ENCODE data around the gene NELFCD.

Gene NELFCD

DNA sequence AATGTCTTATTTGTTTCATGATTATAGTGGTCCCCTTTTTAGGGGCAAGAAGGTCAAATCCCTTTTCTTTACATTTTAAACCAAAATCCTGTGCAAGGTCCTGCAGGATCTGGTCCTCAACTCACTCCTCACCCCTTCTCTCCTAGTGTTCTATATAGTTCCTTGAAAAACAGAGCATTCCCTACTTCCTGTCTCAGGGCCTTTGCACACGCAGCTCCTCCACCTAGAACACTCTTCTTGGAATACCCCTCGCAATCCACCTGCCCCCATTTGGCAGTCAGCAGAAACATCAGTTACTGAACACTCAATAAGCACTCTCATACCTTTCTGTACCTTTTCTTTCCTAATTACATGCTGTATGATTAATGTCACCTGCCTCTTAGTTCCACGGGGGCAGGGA is 54.3 kb downstream of the NELFCD start:
- H2BK5ac ChIP-seq (ENCODE audit: low read depth, low read length, poor library complexity, severe bottlenecking) = no peak overlapping the region
- H3K23ac ChIP-seq (ENCODE audit: low read length in 2 of 2) = no peak overlapping the region
- peaks cover 6% of the 10 kb centered on the region for H3K4me1 ChIP-seq (ENCODE audit: control insufficient read depth, insufficient read depth, low read depth, low read length)
- H3K9me3 ChIP-seq (ENCODE audit: control insufficient read depth, low read length) = no peaks in the 10 kb centered on the region
- no peak overlapping the region for H2BK120ac ChIP-seq (ENCODE audit: low read depth, low read length)
- WGBS = 97% methylated on average over 3 of the region's 3 CpGs
- no peak overlapping the region for H3K9ac ChIP-seq (ENCODE audit: low read length)
- no peak overlapping the region for H2AFZ ChIP-seq (ENCODE audit: low read depth, low read length)
- peaks cover 5% of the 10 kb centered on the region for H3K79me1 ChIP-seq (replicated peaks; ENCODE audit: low read length, poor library complexity, severe bottlenecking)
- no peak overlapping the region for H3K4me2 ChIP-seq (ENCODE audit: low read length, poor library complexity, severe bottlenecking)
- no peak overlapping the region for H3K14ac ChIP-seq (ENCODE audit: low read length in 2 of 2)
- H2BK15ac ChIP-seq (ENCODE audit: low read depth, poor library complexity, severe bottlenecking) = no peak overlapping the region
- H3K4me3 ChIP-seq (ENCODE audit: insufficient read depth in 1 of 2, low read depth in 1 of 2, low read length in 2 of 2) = no peak overlapping the region
- no peak overlapping the region for H4K91ac ChIP-seq (ENCODE audit: low read length)
- no peak for DNase-seq
- H2AK5ac ChIP-seq (ENCODE audit: low read length, severe bottlenecking) = no peak overlapping the region
- H4K8ac ChIP-seq (ENCODE audit: low read length) = no peak overlapping the region
- H3K4ac ChIP-seq (ENCODE audit: low read depth in 1 of 2, low read length in 2 of 2) = no peak overlapping the region
- peaks cover 13 to 55% of the 10 kb centered on the region in 2 experiments for H3K36me3 ChIP-seq (ENCODE audit: control insufficient read depth in 1 of 2, insufficient read depth in 2 of 2, low read depth in 1 of 2, low read length in 2 of 2)
- H3K27me3 ChIP-seq (ENCODE audit: control insufficient read depth in 1 of 2, insufficient read depth in 1 of 2, low read length in 2 of 2) = no peaks in the 10 kb centered on the region
- no peak overlapping the region for H3K18ac ChIP-seq (ENCODE audit: low read depth in 1 of 2, low read length in 2 of 2)
- no peak overlapping the region for H2BK12ac ChIP-seq (ENCODE audit: low read length in 2 of 2)
- no peak overlapping the region for H3K27ac ChIP-seq (ENCODE audit: low read length, poor library complexity, severe bottlenecking)

DNA sequence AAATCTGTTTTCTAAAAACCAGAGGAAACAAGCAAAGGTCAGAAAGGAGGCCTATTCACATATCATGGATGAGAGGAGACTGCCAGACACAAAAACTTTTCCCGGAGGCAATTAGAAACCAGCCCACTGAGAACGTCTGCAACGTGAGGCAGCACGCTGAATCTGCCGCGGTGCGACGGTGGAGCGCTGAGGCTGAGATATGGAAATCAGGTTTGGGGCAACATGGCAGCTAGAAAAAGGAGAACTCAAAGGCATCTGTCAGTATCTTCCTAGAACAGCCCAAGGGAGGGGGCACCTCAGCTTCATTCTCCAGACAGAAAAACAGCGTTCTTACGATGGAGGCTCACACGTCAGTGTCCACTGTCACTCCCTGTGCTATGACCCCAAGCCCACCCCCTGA is 56.3 kb downstream of the NELFCD start:
- no peak overlapping the region for H3K23ac ChIP-seq (ENCODE audit: low read length in 2 of 2)
- H4K8ac ChIP-seq (ENCODE audit: low read length) = no peak overlapping the region
- no peak overlapping the region for H2BK120ac ChIP-seq (ENCODE audit: low read depth, low read length)
- no peak for DNase-seq
- peaks cover 5% of the 10 kb centered on the region for H3K79me1 ChIP-seq (replicated peaks; ENCODE audit: low read length, poor library complexity, severe bottlenecking)
- H3K4me3 ChIP-seq (ENCODE audit: insufficient read depth in 1 of 2, low read depth in 1 of 2, low read length in 2 of 2) = no peak overlapping the region
- H3K18ac ChIP-seq (ENCODE audit: low read depth in 1 of 2, low read length in 2 of 2) = no peak overlapping the region
- H3K9me3 ChIP-seq (ENCODE audit: control insufficient read depth, low read length) = no peaks in the 10 kb centered on the region
- no peak overlapping the region for H3K4ac ChIP-seq (ENCODE audit: low read depth in 1 of 2, low read length in 2 of 2)
- H4K91ac ChIP-seq (ENCODE audit: low read length) = peak overlapping the region; percentile 28
- no peak overlapping the region for H2BK15ac ChIP-seq (ENCODE audit: low read depth, poor library complexity, severe bottlenecking)
- no peak overlapping the region for H3K9ac ChIP-seq (ENCODE audit: low read length)
- H3K27ac ChIP-seq (ENCODE audit: low read length, poor library complexity, severe bottlenecking) = no peak overlapping the region
- H2BK12ac ChIP-seq (ENCODE audit: low read length in 2 of 2) = no peak overlapping the region
- no peak overlapping the region for H2BK5ac ChIP-seq (ENCODE audit: low read depth, low read length, poor library complexity, severe bottlenecking)
- no peak overlapping the region for H3K14ac ChIP-seq (ENCODE audit: low read length in 2 of 2)
- no peak overlapping the region for H3K4me2 ChIP-seq (ENCODE audit: low read length, poor library complexity, severe bottlenecking)
- no peak overlapping the region for H2AFZ ChIP-seq (ENCODE audit: low read depth, low read length)
- no peaks in the 10 kb centered on the region for H3K4me1 ChIP-seq (ENCODE audit: control insufficient read depth, insufficient read depth, low read depth, low read length)
- WGBS = 96% methylated on average over 12 of the region's 12 CpGs
- H2AK5ac ChIP-seq (ENCODE audit: low read length, severe bottlenecking) = no peak overlapping the region
- H3K27me3 ChIP-seq (ENCODE audit: control insufficient read depth in 1 of 2, insufficient read depth in 1 of 2, low read length in 2 of 2) = no peaks in the 10 kb centered on the region
- peaks cover 13 to 61% of the 10 kb centered on the region in 2 experiments for H3K36me3 ChIP-seq (ENCODE audit: control insufficient read depth in 1 of 2, insufficient read depth in 2 of 2, low read depth in 1 of 2, low read length in 2 of 2)

DNA sequence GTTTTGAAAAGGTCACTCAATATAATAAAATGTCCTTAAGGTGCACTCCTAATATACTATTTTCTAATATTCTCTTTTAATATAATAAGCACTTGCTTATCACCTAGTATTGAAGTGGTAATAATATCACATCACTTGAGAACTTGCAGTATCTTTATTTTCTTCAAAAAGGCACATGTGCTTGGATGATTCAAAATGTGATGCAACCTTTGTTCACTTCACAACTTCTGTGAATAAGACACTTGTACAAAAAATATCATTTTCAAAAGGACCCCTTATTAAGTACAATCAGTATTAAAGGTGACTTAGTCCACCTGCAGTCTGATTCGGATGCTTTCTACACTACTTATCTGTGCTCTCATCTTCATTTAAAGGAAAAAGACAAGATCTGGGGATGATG is 58.2 kb downstream of the NELFCD start:
- no peak overlapping the region for H4K8ac ChIP-seq (ENCODE audit: low read length)
- H2BK15ac ChIP-seq (ENCODE audit: low read depth, poor library complexity, severe bottlenecking) = no peak overlapping the region
- H2BK5ac ChIP-seq (ENCODE audit: low read depth, low read length, poor library complexity, severe bottlenecking) = no peak overlapping the region
- H3K4me1 ChIP-seq (ENCODE audit: control insufficient read depth, insufficient read depth, low read depth, low read length) = peaks cover 5% of the 10 kb centered on the region
- H3K23ac ChIP-seq (ENCODE audit: low read length in 2 of 2) = no peak overlapping the region
- H3K4me3 ChIP-seq (ENCODE audit: insufficient read depth in 1 of 2, low read depth in 1 of 2, low read length in 2 of 2) = no peak overlapping the region
- no peak overlapping the region for H3K18ac ChIP-seq (ENCODE audit: low read depth in 1 of 2, low read length in 2 of 2)
- H2BK120ac ChIP-seq (ENCODE audit: low read depth, low read length) = no peak overlapping the region
- peaks cover 13 to 52% of the 10 kb centered on the region in 2 experiments for H3K36me3 ChIP-seq (ENCODE audit: control insufficient read depth in 1 of 2, insufficient read depth in 2 of 2, low read depth in 1 of 2, low read length in 2 of 2)
- H3K4ac ChIP-seq (ENCODE audit: low read depth in 1 of 2, low read length in 2 of 2) = no peak overlapping the region
- H3K27ac ChIP-seq (ENCODE audit: low read length, poor library complexity, severe bottlenecking) = no peak overlapping the region
- no peak overlapping the region for H3K14ac ChIP-seq (ENCODE audit: low read length in 2 of 2)
- H3K9ac ChIP-seq (ENCODE audit: low read length) = peak overlapping the region; percentile 3
- DNase-seq = no peak
- H2AFZ ChIP-seq (ENCODE audit: low read depth, low read length) = no peak overlapping the region
- no peak overlapping the region for H3K4me2 ChIP-seq (ENCODE audit: low read length, poor library complexity, severe bottlenecking)
- no peak overlapping the region for H4K91ac ChIP-seq (ENCODE audit: low read length)
- no peak overlapping the region for H2AK5ac ChIP-seq (ENCODE audit: low read length, severe bottlenecking)
- H3K79me1 ChIP-seq (replicated peaks; ENCODE audit: low read length, poor library complexity, severe bottlenecking) = peaks cover 5% of the 10 kb centered on the region
- no peak overlapping the region for H2BK12ac ChIP-seq (ENCODE audit: low read length in 2 of 2)
- H3K9me3 ChIP-seq (ENCODE audit: control insufficient read depth, low read length) = no peaks in the 10 kb centered on the region
- H3K27me3 ChIP-seq (ENCODE audit: control insufficient read depth in 1 of 2, insufficient read depth in 1 of 2, low read length in 2 of 2) = no peaks in the 10 kb centered on the region
- WGBS = 100% methylated on average over 1 of the region's 1 CpG

DNA sequence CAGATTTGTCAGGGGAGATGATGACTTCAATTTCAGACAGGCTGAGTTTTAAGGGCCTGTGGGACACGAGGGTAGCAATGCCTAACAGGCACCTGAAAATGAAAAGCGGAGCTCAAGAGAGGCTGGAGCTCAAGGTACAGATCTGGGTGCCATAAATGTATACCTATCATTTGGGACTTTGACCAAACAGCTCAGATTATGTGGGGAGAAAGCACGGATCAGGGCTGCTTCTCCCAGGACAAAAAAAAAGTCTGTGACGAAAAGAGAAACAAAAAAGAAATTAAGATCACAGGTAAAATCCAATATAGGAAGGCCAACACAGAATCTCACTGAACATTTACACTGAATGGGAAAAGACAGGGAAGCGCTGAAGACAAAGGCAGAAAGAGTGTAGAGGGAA is 59.6 kb downstream of the NELFCD start:
- DNase-seq = no peak
- Histone ChIP-seq H2BK12ac (ENCODE audit: low read length in 2 of 2) (no peak overlapping the region), H3K79me1 (replicated peaks; ENCODE audit: low read length, poor library complexity, severe bottlenecking) (peaks cover 4% of the 10 kb centered on the region), H3K27ac (ENCODE audit: low read length, poor library complexity, severe bottlenecking) (no peak overlapping the region), H2AFZ (ENCODE audit: low read depth, low read length) (no peak overlapping the region), H3K23ac (ENCODE audit: low read length in 2 of 2) (no peak overlapping the region), H3K4me1 (ENCODE audit: control insufficient read depth, insufficient read depth, low read depth, low read length) (peaks cover 5% of the 10 kb centered on the region), H3K9me3 (ENCODE audit: control insufficient read depth, low read length) (no peaks in the 10 kb centered on the region), H2BK120ac (ENCODE audit: low read depth, low read length) (no peak overlapping the region), H3K27me3 (ENCODE audit: control insufficient read depth in 1 of 2, insufficient read depth in 1 of 2, low read length in 2 of 2) (no peaks in the 10 kb centered on the region), H4K8ac (ENCODE audit: low read length) (no peak overlapping the region), H2AK5ac (ENCODE audit: low read length, severe bottlenecking) (no peak overlapping the region), H3K4me2 (ENCODE audit: low read length, poor library complexity, severe bottlenecking) (no peak overlapping the region), H3K18ac (ENCODE audit: low read depth in 1 of 2, low read length in 2 of 2) (no peak overlapping the region), H3K9ac (ENCODE audit: low read length) (no peak overlapping the region), H2BK15ac (ENCODE audit: low read depth, poor library complexity, severe bottlenecking) (no peak overlapping the region), H3K4ac (ENCODE audit: low read depth in 1 of 2, low read length in 2 of 2) (no peak overlapping the region), H3K4me3 (ENCODE audit: insufficient read depth in 1 of 2, low read depth in 1 of 2, low read length in 2 of 2) (peak overlapping the region in 1 of 2 experiments; percentile 81), H3K14ac (ENCODE audit: low read length in 2 of 2) (no peak overlapping the region), H3K36me3 (ENCODE audit: control insufficient read depth in 1 of 2, insufficient read depth in 2 of 2, low read depth in 1 of 2, low read length in 2 of 2) (peaks cover 9 to 38% of the 10 kb centered on the region in 2 experiments), H2BK5ac (ENCODE audit: low read depth, low read length, poor library complexity, severe bottlenecking) (no peak overlapping the region), H4K91ac (ENCODE audit: low read length) (no peak overlapping the region)
- 83% methylated on average over 5 of the region's 5 CpGs for WGBS

Data from mesenchymal stem cell (in vitro differentiated cells and primary cell).